Globus pallidus (tissue), 1 donor: ENCODE data around the gene PCDHB14.
"Not testable (repeated sequence)": the region's sequence is repeated elsewhere in the genome, so short reads cannot be mapped to it uniquely, and the experiment has no call there.

Source experiments
- DNase-seq: peaks from one replicate; pipeline ENCODE4 v3.0.0-alpha.2; 2015; ENCODE audit warnings: low spot score

Gene PCDHB14

GRCh38 chr5:141223112-141223783 lies at the start of gene PCDHB14:
Gene PCDHB14, plus strand, starts transcription at chr5:141223343. Its CDS starts 163 bp downstream, at chr5:141223506.
- no peak for DNase-seq

- not testable (repeated sequence) for DNase-seq
These were observed 48.6 kb upstream of the PCDHB14 start for GRCh38 chr5:141174291-141175104.

GRCh38 chr5:141175933-141176332 lies 47.2 kb upstream of the PCDHB14 start:
- DNase-seq, result no peak

GRCh38 chr5:141177577-141178191 lies 45.5 kb upstream of the PCDHB14 start, which contains the start of gene PCDHB8:
Gene PCDHB8, plus strand, starts transcription at chr5:141177790. Its CDS starts 245 bp downstream, at chr5:141178035.
- not testable (repeated sequence) for DNase-seq

DNA sequence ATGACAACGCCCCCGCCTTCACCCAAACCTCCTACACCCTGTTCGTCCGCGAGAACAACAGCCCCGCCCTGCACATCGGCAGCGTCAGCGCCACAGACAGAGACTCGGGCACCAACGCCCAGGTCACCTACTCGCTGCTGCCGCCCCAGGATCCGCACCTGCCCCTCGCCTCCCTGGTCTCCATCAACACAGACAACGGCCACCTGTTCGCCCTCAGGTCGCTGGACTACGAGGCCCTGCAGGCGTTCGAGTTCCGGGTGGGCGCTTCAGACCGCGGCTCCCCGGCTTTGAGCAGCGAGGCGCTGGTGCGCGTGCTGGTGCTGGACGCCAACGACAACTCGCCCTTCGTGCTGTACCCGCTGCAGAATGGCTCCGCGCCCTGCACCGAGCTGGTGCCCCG lies 43.8 kb upstream of the PCDHB14 start:
- not testable (repeated sequence) for DNase-seq

- not testable (repeated sequence) for DNase-seq
These were observed 43.3 kb upstream of the PCDHB14 start for GRCh38 chr5:141179876-141180275.

DNA sequence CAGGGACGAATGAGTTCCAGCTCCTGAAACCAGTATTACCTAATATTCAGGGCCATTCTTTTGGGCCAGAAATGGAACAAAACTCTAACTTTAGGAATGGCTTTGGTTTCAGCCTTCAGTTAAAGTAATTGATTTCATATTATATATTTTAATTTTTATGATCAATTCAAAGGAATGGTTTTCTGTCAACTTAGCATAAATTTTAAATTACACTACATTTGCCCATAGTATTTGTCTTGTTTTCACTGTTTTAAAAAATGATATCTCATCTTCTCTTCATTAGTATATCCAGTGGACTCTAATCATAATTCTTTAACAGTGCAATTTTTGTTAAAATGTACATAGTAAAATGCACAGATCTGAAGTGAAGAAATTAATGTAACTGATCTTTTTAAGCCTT lies 42.8 kb upstream of the PCDHB14 start:
- no peak for DNase-seq

GRCh38 chr5:141182248-141182647 lies 40.9 kb upstream of the PCDHB14 start, which contains the start of gene PCDHB16:
Gene PCDHB16, plus strand, starts transcription at chr5:141182387. Its CDS starts 173 bp downstream, at chr5:141182560.
- DNase-seq, result peak; percentile 61

GRCh38 chr5:141184117-141184855 lies 38.9 kb upstream of the PCDHB14 start:
- not testable (repeated sequence) for DNase-seq

DNA sequence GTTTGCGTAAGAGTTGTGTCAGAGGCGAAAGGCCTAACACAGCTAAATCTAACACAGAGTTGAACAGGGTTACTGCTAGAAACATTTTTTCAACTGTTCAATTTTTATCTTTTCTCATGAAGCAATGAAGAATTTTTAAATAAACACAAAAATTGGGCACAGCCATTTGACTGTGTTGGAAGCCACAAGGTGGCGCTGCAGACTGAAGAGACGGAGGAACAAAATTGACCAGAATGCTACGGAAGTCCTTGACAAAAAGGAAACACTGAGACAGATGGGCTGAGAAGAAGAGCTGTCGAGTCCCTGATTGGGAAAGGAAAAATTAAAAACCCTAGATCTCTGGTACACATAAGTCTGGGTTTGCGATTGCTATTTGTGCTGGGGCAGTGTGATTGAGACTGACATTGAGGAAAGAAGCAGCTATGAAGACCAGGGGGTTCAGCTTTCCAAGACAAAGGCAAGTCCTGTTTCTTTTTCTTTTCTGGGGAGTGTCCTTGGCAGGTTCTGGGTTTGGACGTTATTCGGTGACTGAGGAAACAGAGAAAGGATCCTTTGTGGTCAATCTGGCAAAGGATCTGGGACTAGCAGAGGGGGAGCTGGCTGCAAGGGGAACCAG lies 36.1 kb upstream of the PCDHB14 start, which contains the start of gene PCDHB9:
PCDHB9 (plus strand) TSS at position 265 of the 616 bp plus-strand sequence; CDS start at position 423, 158 bp downstream.
- no peak for DNase-seq

DNA sequence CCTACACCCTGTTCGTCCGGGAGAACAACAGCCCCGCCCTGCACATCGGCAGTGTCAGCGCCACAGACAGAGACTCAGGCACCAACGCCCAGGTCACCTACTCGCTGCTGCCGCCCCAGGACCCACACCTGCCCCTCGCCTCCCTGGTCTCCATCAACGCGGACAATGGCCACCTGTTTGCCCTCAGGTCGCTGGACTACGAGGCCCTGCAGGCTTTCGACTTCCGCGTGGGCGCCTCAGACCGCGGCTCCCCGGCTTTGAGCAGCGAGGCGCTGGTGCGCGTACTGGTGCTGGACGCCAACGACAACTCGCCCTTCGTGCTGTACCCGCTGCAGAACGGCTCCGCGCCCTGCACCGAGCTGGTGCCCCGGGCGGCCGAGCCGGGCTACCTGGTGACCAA lies 34.5 kb upstream of the PCDHB14 start:
- DNase-seq, result not testable (repeated sequence)

DNA sequence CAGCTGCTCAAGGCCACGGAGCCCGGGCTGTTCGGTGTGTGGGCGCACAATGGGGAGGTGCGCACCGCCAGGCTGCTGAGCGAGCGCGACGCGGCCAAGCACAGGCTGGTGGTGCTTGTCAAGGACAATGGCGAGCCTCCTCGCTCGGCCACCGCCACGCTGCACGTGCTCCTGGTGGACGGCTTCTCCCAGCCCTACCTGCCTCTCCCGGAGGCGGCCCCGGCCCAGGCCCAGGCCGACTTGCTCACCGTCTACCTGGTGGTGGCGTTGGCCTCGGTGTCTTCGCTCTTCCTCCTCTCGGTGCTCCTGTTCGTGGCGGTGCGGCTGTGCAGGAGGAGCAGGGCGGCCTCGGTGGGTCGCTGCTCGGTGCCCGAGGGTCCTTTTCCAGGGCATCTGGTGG lies 34.0 kb upstream of the PCDHB14 start:
- not testable (repeated sequence) for DNase-seq

DNA sequence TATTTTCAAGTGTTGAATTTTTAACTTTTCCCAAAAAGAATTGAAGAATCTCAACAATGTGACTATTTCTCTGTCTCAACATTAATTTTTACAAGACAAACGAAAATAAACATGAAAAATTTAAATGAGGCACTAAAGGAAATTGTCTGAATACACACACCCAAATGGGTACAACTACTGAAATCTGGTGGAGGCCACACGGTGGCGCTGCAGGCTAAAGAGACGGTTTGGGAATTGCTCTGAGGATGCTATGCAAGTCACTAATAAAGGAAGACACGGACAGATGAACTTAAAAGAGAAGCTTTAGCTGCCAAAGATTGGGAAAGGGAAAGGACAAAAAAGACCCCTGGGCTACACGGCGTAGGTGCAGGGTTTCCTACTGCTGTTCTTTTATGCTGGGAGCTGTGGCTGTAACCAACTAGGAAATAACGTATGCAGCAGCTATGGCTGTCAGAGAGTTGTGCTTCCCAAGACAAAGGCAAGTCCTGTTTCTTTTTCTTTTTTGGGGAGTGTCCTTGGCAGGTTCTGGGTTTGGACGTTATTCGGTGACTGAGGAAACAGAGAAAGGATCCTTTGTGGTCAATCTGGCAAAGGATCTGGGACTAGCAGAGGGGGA lies 30.9 kb upstream of the PCDHB14 start, which contains the start of gene PCDHB10:
PCDHB10 (plus strand) TSS at position 244 of the 616 bp plus-strand sequence; CDS start at position 444, 200 bp downstream.
- DNase-seq, result peak; percentile 27

GRCh38 chr5:141194332-141194731 lies 28.8 kb upstream of the PCDHB14 start:
- not testable (repeated sequence) for DNase-seq

- no peak for DNase-seq
These were observed 26.8 kb upstream of the PCDHB14 start for GRCh38 chr5:141196363-141196762.

DNA sequence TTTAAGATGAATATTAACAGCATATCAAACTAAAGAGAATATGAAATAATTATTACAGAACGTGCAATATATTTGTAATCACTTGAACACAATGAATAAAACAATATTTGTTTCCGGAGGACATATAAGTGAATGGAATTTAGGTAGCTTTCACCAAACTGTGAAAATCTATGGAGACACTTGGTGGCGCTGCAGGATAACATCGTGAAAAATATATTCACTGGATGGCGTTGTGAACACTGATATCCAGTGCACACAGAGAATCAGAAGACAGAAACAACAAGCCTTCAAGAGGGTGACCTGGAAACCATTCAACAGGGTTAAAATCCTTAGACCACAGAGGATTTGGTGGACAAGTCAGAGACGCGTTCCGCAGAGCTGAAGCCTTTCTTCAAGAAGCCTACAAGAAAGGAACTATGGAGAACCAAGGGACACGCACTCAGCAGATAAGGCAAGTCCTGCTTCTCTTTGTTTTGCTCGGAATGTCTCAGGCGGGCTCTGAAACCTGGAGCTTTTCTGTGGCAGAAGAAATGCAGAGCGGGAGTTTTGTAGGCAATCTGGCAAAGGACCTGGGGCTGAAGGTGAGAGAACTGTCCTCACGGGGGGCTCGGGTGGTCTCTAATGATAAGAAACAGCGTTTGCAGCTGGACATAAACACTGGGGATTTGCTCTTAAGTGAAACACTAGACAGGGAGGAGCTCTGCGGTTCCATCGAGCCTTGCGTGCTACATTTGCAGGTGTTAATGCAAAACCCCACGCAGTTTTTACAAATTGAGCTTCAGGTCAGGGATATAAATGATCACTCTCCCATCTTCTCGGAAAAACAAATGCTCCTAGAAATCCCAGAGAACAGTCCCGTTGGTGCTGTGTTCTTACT lies 23.5 kb upstream of the PCDHB14 start, which contains the start of gene PCDHB11:
PCDHB11 (plus strand) TSS at position 269 of the 877 bp plus-strand sequence; CDS start at position 417, 148 bp downstream.
- no peak for DNase-seq

GRCh38 chr5:141201126-141201525 lies 22.0 kb upstream of the PCDHB14 start:
- not testable (repeated sequence) for DNase-seq

DNA sequence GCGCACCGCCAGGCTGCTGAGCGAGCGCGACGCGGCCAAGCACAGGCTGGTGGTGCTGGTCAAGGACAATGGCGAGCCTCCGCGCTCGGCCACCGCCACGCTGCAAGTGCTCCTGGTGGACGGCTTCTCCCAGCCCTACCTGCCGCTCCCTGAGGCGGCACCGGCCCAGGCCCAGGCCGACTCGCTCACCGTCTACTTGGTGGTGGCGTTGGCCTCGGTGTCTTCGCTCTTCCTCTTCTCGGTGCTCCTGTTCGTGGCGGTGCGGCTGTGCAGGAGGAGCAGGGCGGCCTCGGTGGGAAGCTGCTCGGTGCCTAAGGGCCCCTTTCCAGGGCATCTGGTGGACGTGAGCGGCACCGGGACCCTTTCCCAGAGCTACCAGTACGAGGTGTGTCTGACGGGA lies 21.5 kb upstream of the PCDHB14 start:
- DNase-seq, result not testable (repeated sequence)

- DNase-seq, result peak; percentile 16
These were observed 14.7 kb upstream of the PCDHB14 start, which contains the start of gene PCDHB12 for GRCh38 chr5:141208478-141208877. Gene PCDHB12, plus strand, starts transcription at chr5:141208719. Its CDS starts 189 bp downstream, at chr5:141208908.
